ENCODE data around the gene MLEC.

DNA sequence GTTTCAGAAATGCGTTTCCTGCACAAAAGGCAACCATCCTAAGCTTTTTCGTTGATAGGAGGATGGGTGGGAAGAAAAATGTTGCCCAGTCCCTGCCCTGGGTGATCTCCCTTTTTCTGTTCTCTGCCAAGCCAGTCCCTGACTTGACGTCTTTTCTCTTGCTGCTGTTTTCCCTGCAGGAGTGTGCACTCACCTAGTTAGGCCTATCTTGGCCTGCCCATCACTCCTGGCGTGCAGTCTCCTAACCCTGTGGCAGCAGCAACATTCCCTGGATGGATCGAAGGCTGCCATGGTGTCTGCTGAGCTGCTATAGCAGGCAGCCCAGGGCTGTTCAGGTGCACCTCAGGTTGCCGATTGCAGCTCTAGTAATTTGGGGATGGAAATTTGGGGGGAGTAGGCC lies 24.5 kb downstream of the MLEC start:
- TF ChIP-seq, protein P1, sequence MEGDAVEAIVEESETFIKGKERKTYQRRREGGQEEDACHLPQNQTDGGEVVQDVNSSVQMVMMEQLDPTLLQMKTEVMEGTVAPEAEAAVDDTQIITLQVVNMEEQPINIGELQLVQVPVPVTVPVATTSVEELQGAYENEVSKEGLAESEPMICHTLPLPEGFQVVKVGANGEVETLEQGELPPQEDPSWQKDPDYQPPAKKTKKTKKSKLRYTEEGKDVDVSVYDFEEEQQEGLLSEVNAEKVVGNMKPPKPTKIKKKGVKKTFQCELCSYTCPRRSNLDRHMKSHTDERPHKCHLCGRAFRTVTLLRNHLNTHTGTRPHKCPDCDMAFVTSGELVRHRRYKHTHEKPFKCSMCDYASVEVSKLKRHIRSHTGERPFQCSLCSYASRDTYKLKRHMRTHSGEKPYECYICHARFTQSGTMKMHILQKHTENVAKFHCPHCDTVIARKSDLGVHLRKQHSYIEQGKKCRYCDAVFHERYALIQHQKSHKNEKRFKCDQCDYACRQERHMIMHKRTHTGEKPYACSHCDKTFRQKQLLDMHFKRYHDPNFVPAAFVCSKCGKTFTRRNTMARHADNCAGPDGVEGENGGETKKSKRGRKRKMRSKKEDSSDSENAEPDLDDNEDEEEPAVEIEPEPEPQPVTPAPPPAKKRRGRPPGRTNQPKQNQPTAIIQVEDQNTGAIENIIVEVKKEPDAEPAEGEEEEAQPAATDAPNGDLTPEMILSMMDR (IDR thresholded peaks at IDR 0.05): no peak
- no peak for TF ChIP-seq POLR2A (IDR thresholded peaks at IDR 0.05)
